LNCaP clone FGC (cell line): ENCODE results near the gene ATXN1.

Experiments
- DNase-seq: peaks from one replicate; pipeline ENCODE4 v3.0.0-alpha.2; 2011; ENCODE audit warnings: low read depth
- H3K4me3 ChIP-seq: 2 replicates; pipeline ENCODE4 v1.5.1; 2011; ENCODE audit warnings: mild to moderate bottlenecking, low read depth, low read length, control low read depth
- CTCF ChIP-seq: IDR thresholded peaks from 2 replicates; pipeline ENCODE4 v1.5.1; 2012; ENCODE audit warnings: mild to moderate bottlenecking; ENCODE audit not compliant: control insufficient read depth, insufficient read depth; ENCODE audit errors: extremely low read depth

The ATXN1 gene

GRCh38 chr6:16285467-16286150 lies 475.7 kb downstream of the ATXN1 start:
- TF ChIP-seq CTCF = no peak
- H3K4me3 ChIP-seq = no peak overlapping the region
- no peak for DNase-seq

GRCh38 chr6:16284472-16284871 lies 476.8 kb downstream of the ATXN1 start:
- TF ChIP-seq CTCF = no peak
- DNase-seq = no peak
- H3K4me3 ChIP-seq = no peak overlapping the region

- no peak overlapping the region for H3K4me3 ChIP-seq
- no peak for DNase-seq
- no peak for TF ChIP-seq CTCF
Measured at GRCh38 chr6:16282370-16282769, 478.9 kb downstream of the ATXN1 start.

- no peak overlapping the region for H3K4me3 ChIP-seq
- TF ChIP-seq CTCF = no peak
- no peak for DNase-seq
Measured at GRCh38 chr6:16279243-16279642, 482.0 kb downstream of the ATXN1 start.

- DNase-seq = no peak
- no peak overlapping the region for H3K4me3 ChIP-seq
- TF ChIP-seq CTCF = no peak
Measured at GRCh38 chr6:16278750-16279149, 482.5 kb downstream of the ATXN1 start.

GRCh38 chr6:16278048-16278724 lies 483.1 kb downstream of the ATXN1 start:
- no peak for DNase-seq
- no peak for TF ChIP-seq CTCF
- no peak overlapping the region for H3K4me3 ChIP-seq
